ENCODE measurements around the gene KIFC1. TPM values are rescaled to one million over a fixed set of nuclear protein-coding genes. Genes with fewer than 3 reads are reported as not detected.
A peak's percentile ranks its signal among the peaks of the same experiment; 100 is the strongest.
"Not testable (repeated sequence)": the region's sequence is repeated elsewhere in the genome, so short reads cannot be mapped to it uniquely, and the experiment has no call there.

The KIFC1 gene
- 0.70 and 0.79 TPM in 2 replicates for total RNA-seq
- total RNA-seq (2013): 0.91 TPM
- 1.0 and 2.6 TPM in 2 replicates for polyA plus RNA-seq
- polyA minus RNA-seq: 3.9 and 4.0 TPM in 2 replicates

GRCh38 chr6:33391278-33391921 lies at the start of gene KIFC1:
KIFC1 (plus strand) TSS chr6:33391823; CDS start chr6:33391986, 163 bp downstream.
- Histone ChIP-seq H4K20me1 (ENCODE audit: control insufficient read depth, insufficient read depth, low read length, poor library complexity, severe bottlenecking) (no peaks in the 10 kb centered on the region), H3K4me3 (ENCODE audit: control extremely low read depth in 1 of 5, extremely low read depth in 1 of 5, insufficient read depth in 1 of 5, low read depth in 2 of 5, low read length in 4 of 5) (peak within 1 kb of the TSS; percentile 54 to 73 (median 59)), H2AFZ (ENCODE audit: insufficient read depth, low read depth, low read length, poor library complexity, severe bottlenecking) (peak within 1 kb of the TSS; percentile 77), H3K27me3 (replicated peaks in 1 of 4; ENCODE audit: control extremely low read depth in 1 of 4, control insufficient read depth in 3 of 4, insufficient read depth in 4 of 4, low read length in 3 of 4) (no peaks in the 10 kb centered on the region), H3K36me3 (replicated peaks in 1 of 2; ENCODE audit: control extremely low read depth in 1 of 2, control insufficient read depth in 1 of 2, extremely low read depth in 1 of 2, insufficient read depth in 2 of 2, low read length in 1 of 2) (no peaks in the 10 kb centered on the region), H3K9ac (ENCODE audit: low read length) (peak within 1 kb of the TSS; percentile 64), H3K9me3 (ENCODE audit: control extremely low read depth in 1 of 3, control insufficient read depth in 2 of 3, insufficient read depth in 1 of 3, low read length in 2 of 3) (no peaks in the 10 kb centered on the region), H3K79me2 (ENCODE audit: control insufficient read depth, insufficient read depth, low read length) (peaks cover 18% of the 10 kb centered on the region), H3K4me2 (replicated peaks; ENCODE audit: low read depth, low read length, poor library complexity, severe bottlenecking) (peak within 1 kb of the TSS; percentile 90), H3K27ac (ENCODE audit: low read length in 2 of 2) (peak within 1 kb of the TSS; percentile 88), H3K4me1 (ENCODE audit: control insufficient read depth in 2 of 2, insufficient read depth in 2 of 2, low read length in 2 of 2) (peaks cover 12 to 18% of the 10 kb centered on the region in 2 donors)
- ATAC-seq (ENCODE audit: low read depth) (peak; percentile 85), DNase-seq (peak; percentile 100)
- Mint-ChIP-seq H3K4me1 (peaks cover 23% of the 10 kb centered on the region), H3K4me3 (peak within 1 kb of the TSS; percentile 80), H3K27ac (peak within 1 kb of the TSS; percentile 95), H3K27me3 (no peaks in the 10 kb centered on the region), H3K9me3 (ENCODE audit: insufficient read depth) (no peaks in the 10 kb centered on the region)
- under 1% methylated on average over 55 of the region's 67 CpGs for WGBS (ENCODE audit: insufficient coverage)
- ChIA-PET POLR2A (interaction anchor here (0.9 to 1.2 kb wide), 5 partner anchors 19 to 114 kb away, joined by 3 to 7 read pairs (median 4); partner anchors contain the start of genes B3GALT4 and PHF1), CTCF (interaction anchor here (0.7 to 2.5 kb wide), 23 partner anchors 16 to 216 kb away, joined by 3 to 17 read pairs (median 5); partner anchors contain the start of genes B3GALT4, PFDN6, PHF1 and RPS18)
- TF ChIP-seq EZH2 (IDR thresholded peaks at IDR 0.05; ENCODE audit: borderline replicate concordance, insufficient read depth, low read depth, low read length, poor library complexity, severe bottlenecking): no peak
- TF ChIP-seq CTCF (IDR thresholded peaks at IDR 0.05): peak; percentile 88
- intact Hi-C loops (cut with micrococcal nuclease): loop anchor here (1.0 to 5.0 kb wide), 13 partner anchors 19 to 396 kb away; partner anchors contain the start of genes CUTA, ITPR3, LEMD2 and PFDN6

- H3K4me3 Mint-ChIP-seq: peak overlapping the region; percentile 81
- ATAC-seq (ENCODE audit: low read depth); H4K20me1 ChIP-seq (ENCODE audit: control insufficient read depth, insufficient read depth, low read length, poor library complexity, severe bottlenecking); intact Hi-C loops (cut with micrococcal nuclease); H3K9me3 ChIP-seq (ENCODE audit: control extremely low read depth in 1 of 3, control insufficient read depth in 2 of 3, insufficient read depth in 1 of 3, low read length in 2 of 3); H3K27me3 Mint-ChIP-seq; H3K27me3 ChIP-seq (replicated peaks in 1 of 4; ENCODE audit: control extremely low read depth in 1 of 4, control insufficient read depth in 3 of 4, insufficient read depth in 4 of 4, low read length in 3 of 4); H3K36me3 ChIP-seq (replicated peaks in 1 of 2; ENCODE audit: control extremely low read depth in 1 of 2, control insufficient read depth in 1 of 2, extremely low read depth in 1 of 2, insufficient read depth in 2 of 2, low read length in 1 of 2); H3K9me3 Mint-ChIP-seq (ENCODE audit: insufficient read depth); DNase-seq; H3K79me2 ChIP-seq (ENCODE audit: control insufficient read depth, insufficient read depth, low read length): not testable (repeated sequence)
- Histone ChIP-seq H3K4me1 (ENCODE audit: control insufficient read depth in 2 of 2, insufficient read depth in 2 of 2, low read length in 2 of 2) (peaks cover 40 to 50% of the 10 kb centered on the region in 2 donors), H3K4me3 (ENCODE audit: control extremely low read depth in 1 of 5, extremely low read depth in 1 of 5, insufficient read depth in 1 of 5, low read depth in 2 of 5, low read length in 4 of 5) (peak overlapping the region in 4 of 5 experiments; percentile 7 to 59 (median 23)), H2AFZ (ENCODE audit: insufficient read depth, low read depth, low read length, poor library complexity, severe bottlenecking) (peak overlapping the region; percentile 56), H3K9ac (ENCODE audit: low read length) (peak overlapping the region; percentile 49), H3K4me2 (replicated peaks; ENCODE audit: low read depth, low read length, poor library complexity, severe bottlenecking) (peak overlapping the region; percentile 73), H3K27ac (ENCODE audit: low read length in 2 of 2) (peak overlapping the region; percentile 92 to 93)
- ChIA-PET POLR2A (interaction anchor here (0.6 to 3.2 kb wide), 17 partner anchors 10 to 277 kb away, joined by 3 to 40 read pairs (median 6); partner anchors contain the start of genes B3GALT4, ITPR3, RGL2 and TAPBP), CTCF (interaction anchor here (0.6 to 4.4 kb wide), 19 partner anchors 8 to 1117 kb away, joined by 3 to 50 read pairs (median 4); partner anchors contain the start of genes B3GALT4, KIFC1, RGL2 and TAPBP)
- H3K27ac Mint-ChIP-seq: peak overlapping the region; percentile 94
- whole genome bisulfite sequencing (ENCODE audit: insufficient coverage): 50% methylated on average over 6 of the region's 7 CpGs
- peaks cover 45% of the 10 kb centered on the region for H3K4me1 Mint-ChIP-seq
These were observed 48.0 kb upstream of the KIFC1 start for GRCh38 chr6:33343606-33343952.

Data from B cell (primary cell).